Right lobe of liver (tissue), 4 donors: ENCODE measurements around the gene MACC1.

Experiments
- CTCF ChIP-seq, 4 donors: fragments of 200-600 bp in 3 of 4; fragments of 450-650 bp in 1 of 4; IDR thresholded peaks; one replicate each; pipeline versions ENCODE4 v1.5.1 to v1.8.0; 2016 to 2022; ENCODE audit warnings: antibody characterized with exemption in 4 of 4, mild to moderate bottlenecking in 2 of 4
- POLR2A ChIP-seq: fragments of 450-650 bp; IDR thresholded peaks from one replicate; pipeline ENCODE4 v1.6.1; 2017; ENCODE audit warnings: antibody characterized with exemption, mild to moderate bottlenecking
- donor health status: DM: no; HTN: no; CAD: no.
- donor health status: DM: no; HTN: no; CAD: no.
- donor health status: DM: no; HTN: yes; CAD: no.

GRCh38 chr7:20194343-20194995, 22.7 kb downstream of the MACC1 start:
- TF ChIP-seq POLR2A: no peak
- TF ChIP-seq CTCF (IDR thresholded peaks at IDR 0.05): no peak
